HPDE6-E6E7 (cell line): ENCODE measurements around the gene SNAP29.
"Not testable (repeated sequence)": the region's sequence is repeated elsewhere in the genome, so short reads cannot be mapped to it uniquely, and the experiment has no call there.

ENCODE experiments used
- DNase-seq: peaks from one replicate; pipeline ENCODE4 v3.0.0; 2011; ENCODE audit warnings: missing footprints; ENCODE audit errors: extremely low spot score

SNAP29 gene

GRCh38 chr22:20834725-20835124, 24.1 kb upstream of the SNAP29 start:
- DNase-seq, result no peak

- no peak for DNase-seq
Measured at GRCh38 chr22:20836987-20837823, 21.6 kb upstream of the SNAP29 start.

DNA sequence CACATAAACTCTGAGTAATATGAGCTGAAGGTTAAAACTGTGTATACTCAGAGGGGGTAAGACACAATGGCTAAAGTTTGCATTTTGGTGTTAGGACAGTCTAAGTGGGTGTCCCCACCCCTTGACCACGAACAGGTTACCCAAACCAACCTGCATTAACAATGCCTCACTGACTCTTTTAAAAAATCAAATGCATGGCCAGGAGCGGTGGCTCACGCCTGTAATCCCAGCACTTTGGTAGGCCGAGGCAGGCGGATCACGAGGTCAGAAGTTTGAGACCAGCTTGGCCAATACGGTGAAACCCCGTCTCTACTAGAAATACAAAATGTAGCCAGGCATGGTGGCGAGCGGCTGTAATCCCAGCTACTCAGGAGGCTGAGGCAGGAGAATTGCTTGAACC, 19.5 kb upstream of the SNAP29 start:
- not testable (repeated sequence) for DNase-seq

- DNase-seq, result no peak
Measured at GRCh38 chr22:20839837-20840645, 18.8 kb upstream of the SNAP29 start.

- DNase-seq, result no peak
Measured at GRCh38 chr22:20840646-20841371, 18.0 kb upstream of the SNAP29 start.

DNA sequence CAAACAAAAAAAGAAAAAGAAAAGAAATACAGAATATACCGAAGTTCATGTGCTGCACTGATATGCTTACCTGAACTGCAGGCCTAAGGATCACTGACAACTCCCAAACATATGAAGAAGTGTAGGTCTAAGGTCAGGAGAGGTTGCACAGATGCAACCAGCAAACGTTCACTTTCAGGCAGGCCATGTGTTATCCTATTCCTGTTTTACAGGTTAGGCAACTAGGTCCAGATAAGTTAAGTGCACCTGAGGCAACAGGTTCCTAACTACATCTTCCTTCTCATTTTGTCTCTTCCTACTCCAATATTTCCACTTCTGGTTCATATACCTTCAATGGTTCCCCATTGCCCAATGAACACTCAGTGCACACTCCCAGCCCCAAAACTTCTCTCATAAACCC, 15.3 kb upstream of the SNAP29 start:
- DNase-seq, result peak; percentile 33

- no peak for DNase-seq
Measured at GRCh38 chr22:20844055-20845037, 14.5 kb upstream of the SNAP29 start.

DNA sequence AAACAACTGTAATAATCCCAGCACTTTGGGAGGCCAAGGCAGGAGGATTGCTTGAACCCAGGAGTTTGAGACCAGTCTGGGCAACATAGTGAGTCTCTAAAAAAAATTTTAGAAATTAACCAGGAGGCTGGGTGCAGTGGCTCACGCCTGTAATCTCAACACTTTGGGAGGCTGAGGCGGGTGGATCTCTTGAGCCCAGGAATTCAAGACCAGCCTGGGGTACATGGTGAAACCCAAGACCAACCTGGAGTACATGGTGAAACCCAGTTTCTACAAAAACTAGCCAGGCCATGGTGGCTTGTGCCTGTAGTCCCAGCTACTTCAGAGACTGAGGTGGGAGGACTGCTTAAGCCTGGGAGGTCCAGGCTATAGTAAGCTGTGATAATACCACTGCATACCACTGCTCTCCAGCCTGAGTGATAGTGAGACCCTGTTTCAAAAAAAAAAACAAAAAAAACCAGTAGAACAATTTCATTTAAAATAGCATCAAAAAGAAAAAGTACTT, 11.4 kb upstream of the SNAP29 start:
- no peak for DNase-seq

DNA sequence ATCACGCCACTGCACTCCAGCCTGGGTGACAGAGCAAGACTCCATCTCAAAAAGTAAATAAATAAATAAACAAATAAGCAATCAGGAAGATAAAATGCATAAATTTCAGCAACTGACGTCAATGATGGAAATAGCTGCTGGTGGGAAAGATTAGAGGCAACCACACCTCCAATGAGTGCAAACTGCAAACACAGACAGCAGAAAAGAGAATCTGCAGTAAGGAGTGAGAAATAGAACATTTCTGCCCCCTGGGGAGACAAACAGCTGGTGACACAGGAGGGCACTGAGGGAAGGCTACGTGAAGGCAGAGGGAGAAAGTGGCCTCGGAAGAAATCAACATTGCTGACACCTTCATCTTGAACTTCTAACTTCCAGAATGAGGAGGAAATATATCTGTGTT, 6.7 kb upstream of the SNAP29 start:
- DNase-seq, result no peak

DNA sequence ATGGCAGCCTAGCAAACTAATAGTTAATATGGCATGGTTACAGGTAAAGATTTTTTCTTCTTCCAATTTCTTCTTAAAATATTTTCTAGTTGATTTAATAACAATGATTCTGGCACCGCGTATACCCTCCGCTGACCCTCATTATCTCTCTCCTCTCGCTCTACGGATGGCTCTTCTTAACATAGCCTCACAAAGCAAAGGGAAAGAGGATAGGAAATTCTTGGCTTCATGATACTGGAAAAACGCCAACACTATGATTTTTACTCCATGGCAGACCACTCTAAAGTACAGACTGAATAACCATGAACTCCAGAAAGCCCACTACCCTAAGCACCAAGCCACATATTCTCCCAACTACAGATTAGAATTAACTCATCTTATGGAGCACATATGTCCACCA, 6.3 kb upstream of the SNAP29 start:
- DNase-seq, result no peak

DNA sequence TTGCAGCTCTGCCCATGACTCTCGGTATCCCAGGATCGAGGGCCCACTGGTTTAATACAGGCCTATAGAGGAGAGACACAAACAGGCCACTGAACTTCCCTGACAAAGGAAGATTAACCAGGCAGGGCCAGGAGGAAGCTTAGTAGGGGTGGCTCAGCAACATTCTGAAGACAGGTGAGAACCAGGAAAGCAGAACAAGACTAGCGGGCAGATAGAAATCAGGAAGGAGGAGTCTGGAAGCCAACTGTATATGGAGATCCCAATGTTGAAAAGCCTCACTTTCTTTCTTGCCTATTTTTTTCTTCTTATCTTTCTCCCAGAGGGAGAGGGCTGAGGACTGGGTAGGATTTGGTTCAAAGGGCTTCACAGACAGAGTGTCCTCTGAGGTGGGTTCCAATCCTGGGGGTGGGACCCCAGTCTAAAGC, 5.6 kb upstream of the SNAP29 start:
- DNase-seq, result no peak

GRCh38 chr22:20857247-20857643, 1.6 kb upstream of the SNAP29 start:
- no peak for DNase-seq

DNA sequence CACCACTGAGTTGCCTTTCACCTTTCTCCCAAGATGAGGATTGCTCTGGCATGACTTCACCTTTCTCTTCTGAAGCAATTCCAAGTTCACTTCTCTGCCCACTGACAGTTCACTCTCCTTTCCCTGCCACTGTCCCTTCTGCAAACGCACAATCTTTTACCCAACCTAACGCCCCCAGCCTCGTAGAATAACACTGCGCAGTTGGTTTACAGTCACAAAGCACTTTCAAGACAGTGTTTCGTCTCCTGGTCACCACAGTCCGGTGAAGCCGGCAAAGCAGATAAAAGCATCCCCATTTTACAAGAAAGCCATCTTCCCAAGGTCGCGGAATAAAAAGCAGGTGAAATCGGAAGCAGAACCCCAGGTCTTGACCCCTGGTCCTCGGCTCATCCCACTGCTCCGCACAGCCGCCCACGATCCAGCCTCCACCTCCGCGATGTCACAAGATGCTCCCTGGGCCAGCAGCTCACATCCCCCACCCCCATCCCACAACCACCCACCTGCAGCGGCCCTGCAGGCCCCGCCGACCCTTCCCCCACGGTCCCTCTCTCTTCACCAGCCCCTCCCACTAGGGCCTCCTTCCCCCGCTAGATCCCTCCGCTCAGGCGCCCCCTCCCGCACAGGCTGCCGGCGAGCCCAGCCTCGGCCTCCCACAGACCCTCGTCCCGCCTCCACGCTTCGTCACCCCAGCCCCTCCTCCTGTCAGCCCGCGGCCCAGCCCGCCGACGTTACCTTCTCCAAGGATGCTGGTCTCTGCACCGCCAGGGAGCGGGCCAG, 781 bp upstream of the SNAP29 start:
- DNase-seq, result peak; percentile 62

GRCh38 chr22:20859615-20860014, 808 bp downstream of the SNAP29 start:
- DNase-seq, result no peak

- no peak for DNase-seq
Measured at GRCh38 chr22:20862540-20862939, 3.7 kb downstream of the SNAP29 start.

DNA sequence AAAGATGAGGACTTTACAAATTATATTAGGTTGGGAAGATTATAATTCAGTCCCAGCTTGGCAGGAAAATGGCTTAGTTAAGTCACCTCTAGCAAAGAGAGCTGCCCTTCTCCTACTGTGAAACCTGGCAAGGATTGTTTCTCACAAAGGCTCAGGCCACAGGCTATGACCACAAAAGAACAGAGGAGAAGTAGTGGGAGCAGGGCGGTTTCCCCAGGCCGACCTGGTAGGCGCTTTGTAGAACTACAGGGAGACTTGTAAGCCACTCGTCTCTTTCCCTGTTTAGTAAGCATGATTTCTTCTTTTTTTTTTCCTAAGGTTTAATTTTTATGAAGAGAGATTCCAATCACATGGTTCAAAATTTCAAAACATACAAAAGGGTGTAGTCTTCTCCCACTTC, 4.6 kb downstream of the SNAP29 start:
- DNase-seq, result no peak

GRCh38 chr22:20864186-20864908, 5.5 kb downstream of the SNAP29 start:
- DNase-seq, result no peak

DNA sequence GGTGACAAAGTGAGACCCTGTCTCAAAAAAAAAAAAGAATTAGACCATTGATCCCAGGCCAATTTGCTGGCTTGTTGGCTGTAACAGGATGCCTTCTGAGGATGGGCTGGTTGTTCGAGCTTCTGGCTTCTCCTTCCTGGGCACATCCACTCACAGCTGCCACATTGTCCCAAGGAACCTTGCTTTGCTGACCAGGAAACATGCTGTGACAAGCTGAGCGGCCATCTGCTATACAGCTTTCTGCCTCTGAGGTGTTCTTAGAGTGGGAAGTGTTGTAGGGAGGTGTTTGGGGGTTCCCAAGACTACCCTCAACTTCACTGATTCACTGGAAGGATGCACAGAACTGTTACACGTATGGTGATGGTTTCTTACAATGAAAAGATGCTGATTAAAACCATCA, 6.5 kb downstream of the SNAP29 start:
- no peak for DNase-seq

DNA sequence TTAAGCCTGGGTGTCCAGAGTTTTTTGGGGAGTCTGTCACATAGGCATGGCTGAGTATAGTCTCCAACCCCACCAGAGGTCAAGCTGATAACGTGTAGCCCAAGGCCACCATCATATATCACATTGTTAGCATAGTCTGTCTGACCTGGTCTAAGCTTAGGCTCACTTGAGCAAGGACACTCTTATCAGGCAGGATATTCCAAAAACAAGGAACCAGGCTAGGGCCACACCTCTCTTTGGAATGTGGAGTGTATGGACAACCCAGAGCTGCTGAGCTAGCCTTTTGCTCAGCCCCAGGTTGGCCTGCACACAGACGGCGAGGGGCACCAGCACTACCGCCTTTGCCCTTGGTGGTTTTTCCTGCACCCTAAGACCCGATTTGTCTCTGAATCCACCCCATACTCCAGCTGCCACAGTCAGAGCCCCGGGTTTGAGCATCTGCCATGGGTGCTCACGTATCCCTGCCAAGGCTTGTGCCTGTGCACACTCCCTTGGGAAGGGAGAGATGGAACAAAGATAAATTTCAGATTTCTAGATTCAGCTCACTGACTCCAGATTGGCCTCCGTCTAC, 7.2 kb downstream of the SNAP29 start:
- DNase-seq, result no peak
